GM19395 (cell line): ENCODE measurements around the gene TMEM63C.
"Not testable (repeated sequence)": the region's sequence is repeated elsewhere in the genome, so short reads cannot be mapped to it uniquely, and the experiment has no call there.

Source experiments
- ATAC-seq: cut with Tn5 transposase; IDR thresholded peaks from one replicate; pipeline ENCODE4 v1.9.1; 2021; ENCODE audit warnings: mild to moderate bottlenecking, moderate library complexity; ENCODE audit not compliant: unreplicated experiment

Gene TMEM63C

DNA sequence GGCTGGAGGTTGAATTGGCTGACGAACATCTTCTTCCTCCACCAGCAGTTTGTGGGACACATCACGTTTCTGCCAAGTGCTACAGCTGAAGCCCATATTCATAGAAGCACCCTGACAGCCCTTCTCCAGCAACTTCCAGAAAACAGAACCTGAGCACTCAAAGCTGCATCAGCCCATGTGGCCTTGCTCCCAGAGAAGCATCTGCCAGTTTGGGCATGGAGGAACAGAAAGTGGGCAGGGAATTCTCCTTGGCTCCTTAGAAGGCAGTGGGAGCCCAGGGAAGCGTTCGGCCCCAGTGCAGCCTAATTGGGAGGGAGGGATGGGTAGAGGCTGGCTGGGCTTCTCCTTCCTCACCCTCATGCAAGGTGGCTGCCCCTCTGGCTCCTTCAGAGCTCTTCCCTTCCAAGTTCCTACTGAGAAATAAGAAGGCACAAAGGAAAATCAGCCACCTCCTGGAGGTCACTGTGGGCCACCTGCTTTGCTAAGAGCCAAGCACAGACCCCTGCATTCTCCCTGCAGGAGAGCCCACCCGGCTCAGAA, 93.5 kb downstream of the TMEM63C start:
- ATAC-seq: no peak

DNA sequence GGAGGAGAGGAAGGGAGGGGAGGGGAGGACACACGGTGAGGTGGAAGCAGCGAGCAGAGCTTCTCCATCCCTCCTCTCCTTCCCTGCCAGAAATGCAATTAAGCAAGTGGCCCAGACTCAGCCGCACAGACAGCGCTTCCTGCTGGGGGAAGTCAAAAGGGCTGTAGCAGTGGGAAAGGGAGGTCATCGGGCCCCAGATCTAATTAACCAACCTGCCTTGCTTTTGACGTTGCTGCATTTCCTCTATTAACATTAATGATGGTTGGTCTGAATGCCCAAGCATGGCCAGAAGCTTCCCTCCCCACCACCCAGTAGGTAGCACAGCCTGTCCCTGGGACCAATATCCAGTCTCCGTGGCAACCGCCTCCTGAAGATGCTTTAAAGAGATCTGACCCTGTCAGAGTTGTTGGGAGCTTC, 94.0 kb downstream of the TMEM63C start:
- ATAC-seq: no peak

DNA sequence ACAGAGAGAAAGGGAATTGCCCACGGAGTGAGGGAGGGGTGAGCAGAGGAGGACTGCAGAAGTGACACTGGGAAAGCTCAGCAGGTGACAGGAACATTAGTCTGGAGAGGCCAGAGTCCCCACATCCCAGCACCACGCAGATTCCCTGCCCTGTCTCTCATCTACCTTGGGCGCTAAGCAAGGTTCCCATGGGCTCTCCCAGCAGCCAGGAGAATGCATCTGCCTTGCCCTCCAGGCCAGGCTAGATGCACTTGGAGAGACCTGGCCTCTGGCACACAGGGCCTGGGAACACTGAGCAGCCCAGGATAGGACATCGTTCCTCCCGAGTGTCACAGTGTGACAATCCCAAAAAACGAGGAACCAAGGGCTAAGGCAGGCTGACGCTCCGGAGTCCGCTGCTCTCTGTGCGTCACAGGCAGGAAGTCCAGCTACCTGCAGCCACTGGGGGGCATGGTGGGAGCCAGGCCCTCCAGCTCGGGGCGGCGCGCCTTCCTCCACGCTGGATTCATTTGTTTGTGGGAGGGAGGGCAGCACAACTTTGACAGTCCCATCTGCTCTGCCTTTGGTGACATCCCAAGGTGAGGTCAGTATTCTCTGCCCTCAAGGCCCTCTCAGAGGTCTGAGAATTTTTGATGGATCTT, 94.8 kb downstream of the TMEM63C start:
- no peak for ATAC-seq

DNA sequence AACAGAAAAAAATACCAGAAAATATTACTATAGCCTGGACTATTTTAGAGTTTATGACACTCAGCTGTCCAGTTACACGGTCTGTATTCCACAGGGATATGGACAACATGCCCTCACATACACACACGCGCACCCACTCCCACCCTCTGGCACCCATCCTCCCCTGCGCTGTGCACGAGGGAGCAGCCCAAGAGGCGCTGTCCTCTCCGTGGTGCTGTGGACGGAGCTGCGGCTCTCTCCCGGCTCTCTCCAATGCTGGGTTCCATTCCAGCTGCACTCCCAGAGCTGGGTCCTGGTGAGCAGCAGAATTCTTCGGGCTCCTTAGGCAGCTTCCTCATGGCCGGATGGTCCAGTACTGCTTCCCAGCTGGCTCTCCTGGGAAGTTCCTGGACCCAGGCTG, 95.4 kb downstream of the TMEM63C start:
- ATAC-seq: no peak

DNA sequence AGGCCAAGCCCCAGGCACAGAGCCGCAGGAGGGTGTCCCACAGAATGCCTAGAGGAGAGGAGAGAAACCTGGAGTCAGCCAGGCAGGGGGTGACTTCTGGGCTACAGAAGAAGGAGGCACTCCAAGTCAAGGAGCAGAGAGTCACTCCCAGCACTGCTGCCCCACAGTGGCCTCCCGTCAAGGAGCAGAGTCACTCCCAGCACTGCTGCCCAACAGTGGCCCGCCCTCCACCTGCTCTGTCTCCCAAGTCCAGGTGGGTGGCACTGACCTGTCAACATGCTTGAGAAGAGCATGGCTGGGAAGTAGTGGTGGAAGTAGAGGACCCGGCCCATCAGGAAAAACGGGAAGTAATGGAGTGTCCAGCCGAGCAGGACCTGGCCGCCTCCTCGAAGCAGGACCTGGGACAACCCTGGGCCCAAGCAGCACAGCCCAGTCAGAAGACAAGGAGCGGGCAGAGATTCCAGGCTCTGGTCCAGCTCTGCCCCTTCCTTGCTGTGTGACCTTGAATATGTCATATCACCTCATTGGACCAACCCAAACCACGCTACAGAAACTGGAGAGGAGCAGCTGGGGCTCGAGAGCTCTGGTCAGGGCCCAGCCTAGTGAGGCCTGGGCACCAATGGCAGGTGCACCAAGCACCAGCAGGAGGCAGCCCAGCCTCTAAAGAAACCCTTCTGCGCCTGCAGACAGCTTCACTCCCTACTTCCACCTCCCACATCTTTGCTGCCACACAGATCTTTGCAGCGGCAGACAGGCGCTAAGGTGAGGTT, 97.0 kb downstream of the TMEM63C start:
- no peak for ATAC-seq

DNA sequence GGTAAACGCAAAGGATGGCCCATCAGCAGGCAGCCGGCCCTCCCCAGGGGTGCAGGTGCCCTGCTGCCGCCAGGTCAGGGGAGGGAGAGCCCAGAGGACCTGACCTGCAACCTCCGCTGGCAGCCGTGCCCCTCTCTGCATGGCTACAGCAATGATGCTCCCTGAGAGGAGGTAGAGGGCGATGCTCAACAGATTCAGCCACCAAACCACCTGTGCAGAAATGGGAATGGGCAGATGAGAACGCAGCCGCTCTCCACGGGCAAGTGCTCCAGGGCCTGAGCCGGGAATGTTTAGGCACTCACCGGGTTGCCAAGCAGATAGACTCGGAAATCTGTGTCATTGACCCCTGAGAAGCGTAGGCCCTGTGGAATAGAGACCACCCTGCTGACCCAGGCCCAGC, 98.1 kb downstream of the TMEM63C start:
- no peak for ATAC-seq

DNA sequence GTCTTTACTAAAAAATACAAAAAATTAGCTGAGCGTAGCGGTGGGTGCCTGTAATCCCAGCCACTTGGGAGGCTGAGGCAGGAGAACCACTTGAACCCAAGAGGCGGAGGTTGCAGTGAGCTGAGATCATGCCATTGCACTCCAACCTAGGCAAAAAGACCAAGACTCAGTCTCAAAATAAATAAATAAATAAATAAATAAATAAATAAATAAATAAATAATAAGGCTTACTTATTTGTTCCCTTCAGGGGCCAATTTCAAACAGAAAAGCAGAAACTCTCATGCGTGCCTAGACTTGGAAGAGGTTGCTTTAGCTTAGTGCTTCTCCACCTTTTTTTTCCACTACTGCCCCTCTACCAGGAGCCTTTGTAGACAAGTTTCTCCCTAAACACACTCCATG, 99.3 kb downstream of the TMEM63C start:
- ATAC-seq: not testable (repeated sequence)

DNA sequence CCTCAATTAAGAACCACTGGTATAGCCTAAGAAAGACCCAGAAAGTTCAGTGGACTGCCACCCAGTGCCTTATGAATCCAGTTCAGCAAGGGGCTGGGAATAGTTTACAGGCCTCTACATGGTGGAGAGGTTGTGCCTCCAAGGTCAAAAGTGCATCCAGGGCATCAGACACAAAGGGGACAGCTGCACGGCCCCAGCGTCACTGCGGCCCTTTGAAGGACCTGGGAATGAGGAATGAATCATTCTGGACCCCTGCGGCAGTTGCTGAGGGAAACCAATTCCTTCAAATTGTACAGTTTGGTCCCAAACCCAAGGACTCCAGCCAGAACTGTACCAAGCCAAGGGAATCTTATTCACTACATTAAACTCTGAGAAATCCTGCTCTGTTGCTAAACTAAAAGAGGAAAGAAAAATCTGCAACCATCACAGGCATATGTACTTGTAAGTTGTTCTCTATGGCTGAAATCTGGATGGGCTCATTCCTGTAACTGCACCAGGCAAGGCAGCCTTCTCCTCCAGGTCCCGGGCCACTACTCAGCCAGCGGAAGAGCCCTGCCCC, 100.3 kb downstream of the TMEM63C start:
- ATAC-seq: no peak

DNA sequence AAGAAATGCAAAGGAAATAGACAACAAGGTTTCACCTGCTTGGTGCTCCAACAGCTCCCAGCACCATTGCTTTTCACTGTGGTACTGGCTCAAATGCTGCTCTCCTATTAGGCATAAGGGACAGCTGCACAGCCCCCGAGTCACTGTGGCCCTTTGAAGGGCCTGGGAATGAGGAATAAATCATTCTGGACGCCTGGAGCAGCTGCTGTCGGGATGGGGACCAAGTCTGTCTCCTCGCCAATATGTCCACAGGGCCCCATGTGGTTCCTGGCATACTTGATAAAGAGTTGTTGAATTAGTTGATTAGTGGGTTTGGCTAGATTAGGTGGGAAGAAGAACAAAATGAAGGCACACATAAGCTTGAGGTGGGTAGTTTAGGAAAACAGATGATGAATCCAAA, 102.5 kb downstream of the TMEM63C start:
- ATAC-seq: no peak

DNA sequence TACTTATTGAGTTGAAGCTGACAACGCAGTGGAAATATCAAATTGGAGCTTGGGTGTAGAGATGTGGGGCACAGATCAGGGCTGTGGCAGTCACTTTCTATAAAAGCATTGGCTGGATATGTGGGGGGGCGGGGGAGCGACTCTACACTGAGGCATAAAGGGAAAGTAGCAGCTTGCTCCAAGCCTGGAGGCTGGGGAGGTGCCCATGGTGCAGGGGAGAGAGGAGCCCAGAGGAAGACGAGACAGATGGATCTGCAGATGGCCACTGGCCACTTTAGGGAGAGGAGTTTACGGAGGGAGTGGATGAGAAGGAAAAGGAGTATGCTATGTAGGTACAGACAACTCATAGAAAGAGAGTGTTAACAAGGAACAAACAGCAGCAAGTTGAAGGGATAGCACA, 102.9 kb downstream of the TMEM63C start:
- ATAC-seq: no peak

DNA sequence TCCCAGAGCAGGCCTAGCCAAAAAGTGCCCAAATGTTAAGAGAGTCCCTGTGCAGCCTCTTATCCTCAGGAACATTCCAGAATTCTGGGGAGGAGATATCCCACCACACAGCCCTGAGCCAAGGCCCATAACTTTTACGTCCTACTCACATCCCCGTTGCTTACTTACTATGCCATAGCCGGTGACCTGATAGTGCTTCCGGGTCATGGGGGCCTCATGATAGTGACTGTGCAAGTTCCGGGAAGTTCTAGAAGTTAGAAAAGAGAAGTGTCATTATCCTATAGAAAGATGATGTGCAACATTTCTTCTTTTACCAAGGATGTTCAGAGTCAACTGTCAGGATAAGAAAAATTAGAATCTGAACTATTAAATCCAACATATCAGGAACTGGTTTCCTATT, 105.0 kb downstream of the TMEM63C start:
- no peak for ATAC-seq

DNA sequence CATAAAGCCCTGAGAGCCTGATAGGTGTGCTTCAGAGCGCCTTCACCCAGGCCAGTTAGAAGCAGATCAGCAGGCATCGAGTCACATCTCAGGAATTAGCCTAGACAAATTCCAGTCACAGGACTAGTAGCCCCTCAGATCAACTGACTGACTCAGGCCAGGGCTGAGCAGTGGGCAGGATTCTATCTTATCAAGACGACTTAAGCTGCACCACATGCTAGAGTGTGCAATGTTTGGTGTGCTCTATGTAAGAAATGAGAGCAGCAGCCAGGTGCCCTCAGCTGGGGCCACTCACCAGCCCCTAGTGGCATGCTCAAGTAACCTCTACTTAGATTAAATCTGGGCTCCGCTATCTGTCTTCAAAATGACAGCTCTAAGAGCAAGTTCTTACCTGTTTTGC, 109.1 kb downstream of the TMEM63C start:
- ATAC-seq: no peak

DNA sequence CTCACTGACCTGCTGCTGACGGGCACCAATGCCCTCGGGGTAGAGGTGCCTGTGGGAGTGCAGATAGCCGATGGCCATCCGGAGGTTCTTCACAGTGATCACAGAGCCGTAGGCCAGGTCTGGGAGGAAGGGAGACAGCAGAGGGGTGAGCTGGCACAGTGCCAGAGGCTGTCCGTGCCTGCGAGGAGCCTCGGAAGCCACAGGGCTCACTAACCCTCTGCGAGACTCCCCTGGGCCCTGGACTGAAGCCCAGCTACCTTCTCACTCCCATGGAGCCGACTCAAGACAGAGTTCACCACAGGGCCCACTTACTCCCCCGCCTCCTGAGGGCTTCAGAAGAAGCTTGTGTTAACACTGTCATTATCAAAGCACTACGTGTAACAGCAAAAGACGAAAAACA, 114.6 kb downstream of the TMEM63C start:
- ATAC-seq: no peak

DNA sequence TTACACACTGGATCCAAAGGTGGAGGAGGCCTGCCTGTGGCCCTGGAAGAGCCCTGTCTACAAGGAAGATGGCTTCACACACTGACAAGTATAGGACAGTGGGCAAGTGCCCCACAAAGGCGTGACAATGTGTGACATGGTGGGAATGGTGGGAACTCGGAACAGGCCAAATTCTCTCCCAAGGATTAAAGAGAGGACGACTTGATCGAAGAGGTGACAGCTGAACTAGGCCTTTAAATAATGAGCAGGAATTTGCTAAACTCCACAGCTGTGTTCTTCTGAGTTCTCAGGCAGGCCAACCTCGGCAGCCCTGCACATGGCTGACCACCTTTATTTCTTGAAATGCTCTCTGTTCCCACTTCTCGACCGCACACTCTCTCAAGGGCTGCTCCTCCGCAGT, 115.3 kb downstream of the TMEM63C start:
- ATAC-seq: no peak

DNA sequence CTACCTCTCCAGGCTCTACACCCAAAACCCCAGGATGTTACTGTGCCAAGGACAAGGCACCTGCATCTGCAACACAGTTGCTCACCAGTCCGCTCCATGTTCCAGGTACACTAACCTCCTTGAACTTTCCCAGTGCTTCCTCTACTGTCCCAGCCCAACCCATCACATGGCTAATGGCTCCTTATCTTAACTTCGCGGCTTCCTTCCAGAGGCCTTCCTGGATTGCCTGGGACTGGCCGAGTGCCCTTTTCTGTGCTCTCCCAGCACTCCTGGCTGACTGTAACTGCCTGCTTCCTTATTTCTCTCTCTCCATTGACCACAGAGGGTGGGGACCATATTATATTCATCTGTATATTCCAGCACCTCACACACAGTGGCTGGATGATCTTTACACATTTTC, 118.2 kb downstream of the TMEM63C start:
- no peak for ATAC-seq

DNA sequence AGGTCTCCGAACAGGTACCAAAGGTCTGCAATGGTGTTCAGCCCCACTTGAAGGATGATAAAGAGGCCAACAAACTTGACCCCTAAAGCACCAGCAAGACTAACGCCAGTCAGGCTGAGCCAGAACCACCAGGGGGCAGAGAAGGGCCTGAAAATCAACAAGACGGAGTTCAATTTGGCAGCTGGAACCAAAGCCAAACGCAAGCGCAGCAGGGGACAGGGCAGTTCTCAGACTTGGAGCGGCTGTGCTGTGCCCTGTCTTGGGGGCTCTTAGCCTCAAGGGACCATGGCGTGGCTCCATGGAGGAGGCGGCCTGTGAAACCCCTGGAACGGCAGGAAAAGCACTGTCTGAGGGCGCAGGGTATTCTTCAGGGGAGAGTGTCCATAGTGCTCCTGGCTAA, 119.5 kb downstream of the TMEM63C start:
- peak; percentile 53 for ATAC-seq

DNA sequence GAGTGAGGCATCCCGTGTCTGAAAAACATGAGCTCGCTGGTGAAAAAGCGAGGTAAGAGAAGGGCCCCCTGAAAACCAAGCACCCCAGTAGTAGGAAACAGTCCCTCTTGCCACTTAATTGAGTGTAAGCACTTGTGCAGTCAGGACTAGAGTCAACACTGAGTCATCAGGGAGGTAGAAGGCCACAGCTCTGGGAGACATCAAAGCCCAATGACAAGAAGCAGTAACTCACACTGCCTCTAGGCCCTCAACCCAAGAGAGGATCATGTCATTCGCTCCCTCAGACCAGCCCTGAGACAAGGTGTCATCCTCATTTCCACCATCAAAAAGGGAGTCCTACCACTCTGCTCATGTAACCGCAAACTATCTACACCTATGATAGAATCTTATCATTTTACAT, 121.3 kb downstream of the TMEM63C start:
- ATAC-seq: no peak

DNA sequence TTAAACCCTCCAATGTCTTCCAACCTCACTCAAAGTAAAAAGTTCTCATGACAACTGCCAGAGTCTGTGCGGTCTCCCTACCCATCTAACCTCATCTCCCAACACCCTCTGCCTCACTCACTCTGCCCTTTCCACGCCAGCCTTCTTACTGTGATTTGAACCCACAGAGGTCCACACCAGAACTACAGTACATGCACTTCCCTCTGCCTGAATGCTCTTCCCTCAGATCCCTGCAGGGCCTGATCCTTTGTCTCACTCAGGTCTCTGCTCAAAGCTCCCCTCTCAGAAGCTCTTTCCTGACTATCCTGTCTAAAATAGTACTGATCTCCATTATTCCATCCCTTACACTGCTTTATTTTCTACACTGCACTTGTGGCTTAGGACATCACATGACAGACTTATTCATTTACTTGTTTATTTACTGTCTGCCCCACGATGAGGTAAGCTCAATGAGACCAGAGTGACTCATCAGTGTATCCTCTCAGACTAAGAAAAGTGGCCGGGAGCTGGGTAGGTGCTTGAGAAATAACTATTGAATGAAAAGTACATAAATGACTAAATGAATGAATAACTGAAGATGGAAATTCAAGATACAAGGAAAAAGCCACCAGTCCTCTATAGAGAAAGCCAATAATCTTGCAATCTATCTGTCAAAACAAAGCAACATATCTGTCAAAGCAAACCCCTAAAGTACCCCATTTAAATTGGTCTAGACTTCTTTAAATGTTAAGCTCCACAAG, 122.0 kb downstream of the TMEM63C start:
- ATAC-seq: peak; percentile 71

DNA sequence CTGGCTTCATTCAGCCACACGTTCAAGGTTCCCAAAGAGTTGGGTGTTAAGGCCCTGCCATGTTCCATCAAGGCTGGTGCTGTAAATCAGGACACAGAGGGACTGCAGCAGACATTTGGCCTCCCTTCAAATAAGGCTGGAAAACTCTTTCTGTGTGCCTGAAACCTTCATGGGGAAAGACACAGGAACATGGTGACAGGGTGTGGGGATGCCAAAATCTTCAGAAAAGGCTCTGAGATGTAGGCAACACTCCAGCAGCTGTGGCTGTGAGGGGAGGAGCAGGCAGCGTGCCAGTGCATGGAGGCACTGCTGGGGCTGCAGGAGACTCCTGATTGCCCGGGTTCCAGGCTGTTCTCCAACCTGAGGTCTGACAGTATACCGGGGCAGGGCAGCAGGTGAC, 124.1 kb downstream of the TMEM63C start:
- ATAC-seq: no peak

DNA sequence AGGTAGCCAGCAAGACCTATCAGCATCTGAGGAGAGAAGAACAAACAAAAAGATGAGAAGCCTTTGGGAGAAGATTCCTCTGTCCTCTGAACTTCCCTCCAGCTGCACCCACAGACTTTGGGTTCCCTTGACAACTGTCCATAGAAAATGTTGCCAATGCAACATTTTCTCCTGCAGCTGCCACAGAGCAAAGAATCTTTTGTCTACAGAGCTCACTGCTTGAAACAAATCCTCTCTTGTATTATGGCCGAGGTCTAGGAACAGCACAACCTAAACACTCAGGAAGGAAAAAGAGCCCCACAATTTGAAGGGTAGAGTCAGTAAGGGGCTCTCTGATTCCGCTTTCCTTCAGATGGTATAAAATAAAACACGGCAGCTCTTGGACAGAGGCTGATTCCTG, 124.8 kb downstream of the TMEM63C start:
- ATAC-seq: no peak

DNA sequence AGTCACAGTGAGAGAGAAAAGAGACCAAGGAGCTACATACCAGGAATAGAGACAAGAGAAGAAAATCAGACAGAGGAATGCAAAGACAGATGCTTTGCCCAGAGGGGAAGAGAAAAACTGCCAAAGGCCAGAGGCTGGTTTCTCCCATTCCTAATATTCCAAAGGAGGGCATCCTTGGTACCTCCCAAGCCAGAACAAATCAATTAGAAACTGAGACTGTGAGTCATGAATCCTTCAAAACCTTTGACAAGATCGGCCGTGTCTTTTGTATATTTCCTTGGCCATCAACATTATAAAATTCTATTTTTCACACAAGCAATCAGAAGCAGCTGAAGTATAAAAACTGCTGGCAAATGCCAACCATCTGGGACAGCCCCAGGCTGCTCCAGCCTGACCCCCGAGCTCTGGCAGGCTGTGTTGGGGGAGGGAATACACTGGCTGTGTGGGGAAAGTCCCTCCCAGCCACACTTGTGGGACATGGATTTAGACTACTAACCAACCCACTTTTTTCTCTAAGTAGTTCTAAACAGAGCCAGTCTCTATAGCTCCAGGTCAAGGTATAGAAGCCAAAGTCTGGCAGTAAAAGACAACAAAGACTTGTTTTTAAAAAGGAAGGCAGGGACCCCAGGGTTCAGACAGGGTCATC, 125.4 kb downstream of the TMEM63C start:
- ATAC-seq: no peak
